Measurements from ENCODE around the gene PDE6A.
"Not testable (repeated sequence)": the region's sequence is repeated elsewhere in the genome, so short reads cannot be mapped to it uniquely, and the experiment has no call there.

GRCh38 chr5:149942741-149943169 lies 1.8 kb downstream of the PDE6A start:
- TF ChIP-seq CTCF (IDR thresholded peaks at IDR 0.05; ENCODE audit: low read depth, low read length, missing input control); MAX (IDR thresholded peaks at IDR 0.05); JUND (IDR thresholded peaks at IDR 0.05); REST (IDR thresholded peaks at IDR 0.05); GABPA (IDR thresholded peaks at IDR 0.05 in 1 of 2, conservative IDR thresholded peaks at IDR 0.05 in 1 of 2); RAD21 (IDR thresholded peaks at IDR 0.05); ZBTB33 (IDR thresholded peaks at IDR 0.05); SP1 (IDR thresholded peaks at IDR 0.05); ATF3 (IDR thresholded peaks at IDR 0.05); YY1 (IDR thresholded peaks at IDR 0.05): not testable (repeated sequence)

All from liver (tissue), 3 donors.